Vagina (tissue), 2 donors: ENCODE measurements around the gene TIAM2.

Experiments used
- CTCF ChIP-seq, 3 experiments: fragments of 450-650 bp in 2 of 3; fragments of 200-600 bp in 1 of 3; sonication (generic) in 1 of 3; IDR thresholded peaks; one replicate each; pipeline ENCODE4 v1.5.1; 2017 to 2019; ENCODE audit warnings: antibody characterized with exemption in 3 of 3, mild to moderate bottlenecking in 2 of 3, moderate library complexity in 2 of 3
- POLR2A ChIP-seq, 2 donors: fragments of 450-650 bp; IDR thresholded peaks; one replicate each; pipeline ENCODE4 v1.6.1; 2017; ENCODE audit warnings: antibody characterized with exemption in 2 of 2, mild to moderate bottlenecking in 2 of 2, moderate library complexity in 2 of 2
- POLR2AphosphoS5 ChIP-seq, 2 donors: sonication (generic); formaldehyde crosslinking; IDR thresholded peaks; one replicate each; pipeline ENCODE4 v1.9.0; 2017; ENCODE audit warnings: antibody characterized with exemption in 2 of 2, mild to moderate bottlenecking in 2 of 2, low read depth in 1 of 2; ENCODE audit not compliant: insufficient read depth in 1 of 2

- TF ChIP-seq CTCF (IDR thresholded peaks at IDR 0.05) (no peak), POLR2A (IDR thresholded peaks at IDR 0.05) (no peak), POLR2AphosphoS5 (IDR thresholded peaks at IDR 0.05; ENCODE audit: insufficient read depth in 1 of 2, low read depth in 1 of 2) (no peak)
Observed at GRCh38 chr6:154994836-154995253, 270 bp upstream of the TIAM2 start.
